ENCODE measurements around the gene PSMA4.
A peak's percentile ranks its signal among the peaks of the same experiment; 100 is the strongest.
"Not testable (repeated sequence)": the region's sequence is repeated elsewhere in the genome, so short reads cannot be mapped to it uniquely, and the experiment has no call there.

Gene PSMA4

GRCh38 chr15:78552597-78552996, 12.4 kb downstream of the PSMA4 start:
- no peak for DNase-seq

GRCh38 chr15:78560201-78560600, 20.0 kb downstream of the PSMA4 start:
- not testable (repeated sequence) for DNase-seq

GRCh38 chr15:78561490-78561889, 21.2 kb downstream of the PSMA4 start:
- no peak for DNase-seq

- DNase-seq: no peak
These were observed 22.8 kb downstream of the PSMA4 start for GRCh38 chr15:78563092-78563491.

- DNase-seq: no peak
These were observed 24.5 kb downstream of the PSMA4 start for GRCh38 chr15:78564743-78565096.

GRCh38 chr15:78565097-78565950, 25.1 kb downstream of the PSMA4 start, which contains the start of gene CHRNA5:
CHRNA5 (plus strand) TSS chr15:78565520; CDS start chr15:78565720, 200 bp downstream.
- peak; percentile 54 for DNase-seq

GRCh38 chr15:78565951-78566774, 25.9 kb downstream of the PSMA4 start:
- DNase-seq: no peak

- DNase-seq: no peak
These were observed 27.3 kb downstream of the PSMA4 start for GRCh38 chr15:78567531-78567930.

GRCh38 chr15:78570710-78571109, 30.5 kb downstream of the PSMA4 start:
- DNase-seq: no peak

GRCh38 chr15:78571382-78571781, 31.1 kb downstream of the PSMA4 start:
- DNase-seq: no peak

GRCh38 chr15:78573416-78573815, 33.2 kb downstream of the PSMA4 start:
- DNase-seq: no peak

GRCh38 chr15:78574944-78575343, 34.7 kb downstream of the PSMA4 start:
- no peak for DNase-seq

- DNase-seq: no peak
These were observed 57.3 kb downstream of the PSMA4 start for GRCh38 chr15:78597583-78597982.

GRCh38 chr15:78598348-78598747, 58.1 kb downstream of the PSMA4 start:
- no peak for DNase-seq

GRCh38 chr15:78599189-78599588, 58.9 kb downstream of the PSMA4 start:
- no peak for DNase-seq

Measured in DMS 273 treated with DMSO at 0.1 percent for 48 hours (cell line).